GM18951 (cell line): ENCODE data around the gene CNOT1.
"Not testable (repeated sequence)": the region's sequence is repeated elsewhere in the genome, so short reads cannot be mapped to it uniquely, and the experiment has no call there.

Experiments used
- POLR2A ChIP-seq: IDR thresholded peaks from 4 replicates; pipeline ENCODE4 v1.6.1; 2011; ENCODE audit warnings: mild to moderate bottlenecking; ENCODE audit not compliant: insufficient read length, insufficient read depth; ENCODE audit errors: extremely low read depth
- in situ Hi-C: fragments of 300-500 bp; cut with MboI; formaldehyde crosslinking; loops from one replicate; pipeline ENCODE4 v1.12.0; 2022; ENCODE audit warnings: low sequenced_read_pairs, mixed read lengths, inconsistent platforms; ENCODE audit not compliant: unreplicated experiment

Gene CNOT1

GRCh38 chr16:58628845-58629732 is 537 bp downstream of the CNOT1 start:
- no peak for TF ChIP-seq POLR2A
- in situ Hi-C loops: no loop called here

GRCh38 chr16:58624209-58624608 is 5.4 kb downstream of the CNOT1 start:
- no peak for TF ChIP-seq POLR2A
- in situ Hi-C loops: no loop called here

GRCh38 chr16:58620396-58620795 is 9.2 kb downstream of the CNOT1 start:
- TF ChIP-seq POLR2A: no peak
- in situ Hi-C loops: no loop called here

- in situ Hi-C loops: no loop called here
- no peak for TF ChIP-seq POLR2A
These were observed 14.3 kb downstream of the CNOT1 start for GRCh38 chr16:58615280-58615679.

GRCh38 chr16:58614860-58615259 is 14.8 kb downstream of the CNOT1 start:
- in situ Hi-C loops: no loop called here
- no peak for TF ChIP-seq POLR2A

GRCh38 chr16:58614212-58614611 is 15.4 kb downstream of the CNOT1 start:
- no peak for TF ChIP-seq POLR2A
- in situ Hi-C loops: no loop called here

GRCh38 chr16:58612965-58613364 is 16.7 kb downstream of the CNOT1 start:
- in situ Hi-C loops: not testable (repeated sequence)

GRCh38 chr16:58608601-58609136 is 21.0 kb downstream of the CNOT1 start:
- no peak for TF ChIP-seq POLR2A
- in situ Hi-C loops: no loop called here

- in situ Hi-C loops: no loop called here
- TF ChIP-seq POLR2A: no peak
These were observed 24.1 kb downstream of the CNOT1 start for GRCh38 chr16:58605562-58605961.

GRCh38 chr16:58591083-58591482 is 38.5 kb downstream of the CNOT1 start:
- no peak for TF ChIP-seq POLR2A

GRCh38 chr16:58589326-58589905 is 40.2 kb downstream of the CNOT1 start:
- in situ Hi-C loops: no loop called here
- TF ChIP-seq POLR2A: no peak

More at GRCh38 chr16:58591083-58591482, 38.5 kb downstream of the CNOT1 start:
- in situ Hi-C loops: no loop called here

GRCh38 chr16:58588406-58588805 is 41.2 kb downstream of the CNOT1 start:
- TF ChIP-seq POLR2A: no peak
- in situ Hi-C loops: no loop called here

GRCh38 chr16:58586340-58587030 is 43.1 kb downstream of the CNOT1 start:
- TF ChIP-seq POLR2A: no peak
- in situ Hi-C loops: no loop called here
